ENCODE data around the gene KLK4.

KLK4 gene

DNA sequence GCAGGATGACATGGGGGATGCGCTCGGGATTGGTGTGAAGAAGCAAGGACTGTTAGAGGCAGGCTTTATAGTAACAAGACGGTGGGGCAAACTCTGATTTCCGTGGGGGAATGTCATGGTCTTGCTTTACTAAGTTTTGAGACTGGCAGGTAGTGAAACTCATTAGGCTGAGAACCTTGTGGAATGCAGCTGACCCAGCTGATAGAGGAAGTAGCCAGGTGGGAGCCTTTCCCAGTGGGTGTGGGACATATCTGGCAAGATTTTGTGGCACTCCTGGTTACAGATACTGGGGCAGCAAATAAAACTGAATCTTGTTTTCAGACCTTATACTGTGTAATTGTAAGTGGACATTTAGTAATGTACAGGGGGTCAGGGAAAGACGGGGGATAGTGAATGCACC, 31.0 kb downstream of the KLK4 start:
- DNase-seq: no peak
- Mint-ChIP-seq H3K9me3 (no peaks in the 10 kb centered on the region), H3K27ac (peak overlapping the region; percentile 36), H3K4me3 (no peak overlapping the region), H3K36me3 (ENCODE audit: low read depth) (no peaks in the 10 kb centered on the region), H3K4me1 (no peaks in the 10 kb centered on the region), H3K27me3 (ENCODE audit: low read depth, poor library complexity) (peaks cover 62% of the 10 kb centered on the region)
- TF ChIP-seq, protein P1, sequence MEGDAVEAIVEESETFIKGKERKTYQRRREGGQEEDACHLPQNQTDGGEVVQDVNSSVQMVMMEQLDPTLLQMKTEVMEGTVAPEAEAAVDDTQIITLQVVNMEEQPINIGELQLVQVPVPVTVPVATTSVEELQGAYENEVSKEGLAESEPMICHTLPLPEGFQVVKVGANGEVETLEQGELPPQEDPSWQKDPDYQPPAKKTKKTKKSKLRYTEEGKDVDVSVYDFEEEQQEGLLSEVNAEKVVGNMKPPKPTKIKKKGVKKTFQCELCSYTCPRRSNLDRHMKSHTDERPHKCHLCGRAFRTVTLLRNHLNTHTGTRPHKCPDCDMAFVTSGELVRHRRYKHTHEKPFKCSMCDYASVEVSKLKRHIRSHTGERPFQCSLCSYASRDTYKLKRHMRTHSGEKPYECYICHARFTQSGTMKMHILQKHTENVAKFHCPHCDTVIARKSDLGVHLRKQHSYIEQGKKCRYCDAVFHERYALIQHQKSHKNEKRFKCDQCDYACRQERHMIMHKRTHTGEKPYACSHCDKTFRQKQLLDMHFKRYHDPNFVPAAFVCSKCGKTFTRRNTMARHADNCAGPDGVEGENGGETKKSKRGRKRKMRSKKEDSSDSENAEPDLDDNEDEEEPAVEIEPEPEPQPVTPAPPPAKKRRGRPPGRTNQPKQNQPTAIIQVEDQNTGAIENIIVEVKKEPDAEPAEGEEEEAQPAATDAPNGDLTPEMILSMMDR (IDR thresholded peaks at IDR 0.05): no peak

DNA sequence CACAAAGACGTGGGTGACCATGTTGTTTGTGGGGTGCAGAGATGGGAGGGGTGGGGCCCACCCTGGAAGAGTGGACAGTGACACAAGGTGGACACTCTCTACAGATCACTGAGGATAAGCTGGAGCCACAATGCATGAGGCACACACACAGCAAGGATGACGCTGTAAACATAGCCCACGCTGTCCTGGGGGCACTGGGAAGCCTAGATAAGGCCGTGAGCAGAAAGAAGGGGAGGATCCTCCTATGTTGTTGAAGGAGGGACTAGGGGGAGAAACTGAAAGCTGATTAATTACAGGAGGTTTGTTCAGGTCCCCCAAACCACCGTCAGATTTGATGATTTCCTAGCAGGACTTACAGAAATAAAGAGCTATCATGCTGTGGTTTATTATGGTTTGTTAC, 32.3 kb downstream of the KLK4 start:
- Mint-ChIP-seq H3K27me3 (ENCODE audit: low read depth, poor library complexity) (peaks cover 48% of the 10 kb centered on the region), H3K4me1 (no peaks in the 10 kb centered on the region), H3K4me3 (no peak overlapping the region), H3K27ac (no peak overlapping the region), H3K9me3 (no peaks in the 10 kb centered on the region), H3K36me3 (ENCODE audit: low read depth) (no peaks in the 10 kb centered on the region)
- no peak for DNase-seq
- TF ChIP-seq, protein P1 (IDR thresholded peaks at IDR 0.05): no peak

- TF ChIP-seq, protein P1 (IDR thresholded peaks at IDR 0.05): no peak
- H3K36me3 Mint-ChIP-seq (ENCODE audit: low read depth): no peaks in the 10 kb centered on the region
- DNase-seq: no peak
- no peak overlapping the region for H3K4me3 Mint-ChIP-seq
- H3K27me3 Mint-ChIP-seq (ENCODE audit: low read depth, poor library complexity): peaks cover 38% of the 10 kb centered on the region
- H3K4me1 Mint-ChIP-seq: no peaks in the 10 kb centered on the region
- H3K27ac Mint-ChIP-seq: no peak overlapping the region
- no peaks in the 10 kb centered on the region for H3K9me3 Mint-ChIP-seq
These were observed 33.9 kb downstream of the KLK4 start for GRCh38 chr19:50877338-50877737.

- Mint-ChIP-seq H3K36me3 (ENCODE audit: low read depth) (no peaks in the 10 kb centered on the region), H3K27ac (no peak overlapping the region), H3K4me3 (no peak overlapping the region), H3K27me3 (ENCODE audit: low read depth, poor library complexity) (peaks cover 36% of the 10 kb centered on the region), H3K4me1 (no peaks in the 10 kb centered on the region), H3K9me3 (no peaks in the 10 kb centered on the region)
- no peak for DNase-seq
- TF ChIP-seq, protein P1 (IDR thresholded peaks at IDR 0.05): no peak
These were observed 34.7 kb downstream of the KLK4 start for GRCh38 chr19:50876456-50876855.

- peaks cover 36% of the 10 kb centered on the region for H3K27me3 Mint-ChIP-seq (ENCODE audit: low read depth, poor library complexity)
- no peak overlapping the region for H3K4me3 Mint-ChIP-seq
- DNase-seq: no peak
- no peaks in the 10 kb centered on the region for H3K9me3 Mint-ChIP-seq
- TF ChIP-seq, protein P1 (IDR thresholded peaks at IDR 0.05): no peak
- H3K4me1 Mint-ChIP-seq: no peaks in the 10 kb centered on the region
- H3K36me3 Mint-ChIP-seq (ENCODE audit: low read depth): no peaks in the 10 kb centered on the region
- no peak overlapping the region for H3K27ac Mint-ChIP-seq
These were observed 35.3 kb downstream of the KLK4 start for GRCh38 chr19:50875795-50876422.

GRCh38 chr19:50874211-50874610, 37.0 kb downstream of the KLK4 start:
- H3K27ac Mint-ChIP-seq: no peak overlapping the region
- H3K9me3 Mint-ChIP-seq: no peaks in the 10 kb centered on the region
- H3K4me3 Mint-ChIP-seq: no peak overlapping the region
- no peaks in the 10 kb centered on the region for H3K36me3 Mint-ChIP-seq (ENCODE audit: low read depth)
- H3K27me3 Mint-ChIP-seq (ENCODE audit: low read depth, poor library complexity): peaks cover 36% of the 10 kb centered on the region
- TF ChIP-seq, protein P1 (IDR thresholded peaks at IDR 0.05): no peak
- DNase-seq: no peak
- H3K4me1 Mint-ChIP-seq: no peaks in the 10 kb centered on the region

Measured in nephron progenitor cell (in vitro differentiated cells).